ENCODE data around the gene MMP24.

MMP24 gene

GRCh38 chr20:35238735-35239134 is 12.2 kb downstream of the MMP24 start:
- no peak overlapping the region for H3K4me3 ChIP-seq (ENCODE audit: control insufficient read depth, low read depth, low read length)
- no peak for TF ChIP-seq CTCF (conservative IDR thresholded peaks at IDR 0.05; ENCODE audit: control insufficient read depth, insufficient read depth, low read depth, low read length)
- DNase-seq (ENCODE audit: low read depth) = no peak

GRCh38 chr20:35240083-35240810 is 13.8 kb downstream of the MMP24 start:
- no peak for TF ChIP-seq CTCF (conservative IDR thresholded peaks at IDR 0.05; ENCODE audit: control insufficient read depth, insufficient read depth, low read depth, low read length)
- no peak overlapping the region for H3K4me3 ChIP-seq (ENCODE audit: control insufficient read depth, low read depth, low read length)
- DNase-seq (ENCODE audit: low read depth) = no peak

- no peak overlapping the region for H3K4me3 ChIP-seq (ENCODE audit: control insufficient read depth, low read depth, low read length)
- no peak for DNase-seq (ENCODE audit: low read depth)
- no peak for TF ChIP-seq CTCF (conservative IDR thresholded peaks at IDR 0.05; ENCODE audit: control insufficient read depth, insufficient read depth, low read depth, low read length)
Measured at GRCh38 chr20:35240811-35241293, 14.4 kb downstream of the MMP24 start.

- no peak for DNase-seq (ENCODE audit: low read depth)
- no peak for TF ChIP-seq CTCF (conservative IDR thresholded peaks at IDR 0.05; ENCODE audit: control insufficient read depth, insufficient read depth, low read depth, low read length)
Measured at GRCh38 chr20:35243317-35243716, 16.8 kb downstream of the MMP24 start.

GRCh38 chr20:35243986-35244385 is 17.5 kb downstream of the MMP24 start:
- H3K4me3 ChIP-seq (ENCODE audit: control insufficient read depth, low read depth, low read length) = no peak overlapping the region
- DNase-seq (ENCODE audit: low read depth) = no peak
- no peak for TF ChIP-seq CTCF (conservative IDR thresholded peaks at IDR 0.05; ENCODE audit: control insufficient read depth, insufficient read depth, low read depth, low read length)

More at GRCh38 chr20:35243317-35243716, 16.8 kb downstream of the MMP24 start:
- no peak overlapping the region for H3K4me3 ChIP-seq (ENCODE audit: control insufficient read depth, low read depth, low read length)

GRCh38 chr20:35246723-35247122 is 20.2 kb downstream of the MMP24 start:
- TF ChIP-seq CTCF (conservative IDR thresholded peaks at IDR 0.05; ENCODE audit: control insufficient read depth, insufficient read depth, low read depth, low read length) = no peak
- no peak for DNase-seq (ENCODE audit: low read depth)
- H3K4me3 ChIP-seq (ENCODE audit: control insufficient read depth, low read depth, low read length) = no peak overlapping the region
